Stimulated activated CD4-positive, alpha-beta T cell treated with anti-CD3 and anti-CD28 coated beads, Interleukin-12 subunit alpha, Interleukin-12 subunit beta, amount 100 ng/mL, for 24 hours (primary cell): Measurements from ENCODE around the gene HHAT.

ENCODE experiments used
- DNase-seq, 2 experiments: peaks; one replicate each; pipeline ENCODE4 v3.0.0-alpha.2; 2020; ENCODE audit warnings: low read depth in 2 of 2

Gene HHAT

DNA sequence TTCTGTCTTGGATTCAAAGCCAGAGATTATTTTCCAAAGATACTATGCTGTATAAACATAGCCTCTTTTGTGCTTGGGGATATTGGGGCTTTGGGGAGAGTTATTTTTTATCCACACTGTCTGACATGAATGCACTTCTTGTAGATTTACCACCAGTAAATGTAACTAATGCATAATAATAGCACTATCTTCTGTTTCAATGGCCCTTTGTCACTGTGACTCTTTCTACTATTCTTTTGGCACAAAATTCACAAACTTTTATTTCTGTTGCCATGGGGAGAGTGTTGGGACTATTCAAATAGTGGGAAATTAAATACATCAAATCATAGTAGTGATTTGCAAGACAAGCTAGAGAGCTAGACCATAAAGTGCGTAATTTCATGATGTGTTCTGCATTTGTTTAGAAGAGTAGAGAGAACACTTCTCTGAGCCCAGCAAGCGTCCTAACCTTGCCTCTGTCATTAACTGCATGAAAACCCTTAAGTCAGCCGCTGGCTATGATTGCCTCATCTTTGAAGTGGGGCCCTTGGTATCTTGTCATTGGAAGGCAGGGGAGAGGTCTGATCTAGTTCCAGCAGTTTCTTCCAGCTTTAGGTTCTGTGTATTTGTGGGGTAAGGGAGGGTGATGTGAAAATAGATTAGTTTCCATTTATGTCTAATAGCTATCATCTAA lies 154.4 kb downstream of the HHAT start:
- DNase-seq: no peak

DNA sequence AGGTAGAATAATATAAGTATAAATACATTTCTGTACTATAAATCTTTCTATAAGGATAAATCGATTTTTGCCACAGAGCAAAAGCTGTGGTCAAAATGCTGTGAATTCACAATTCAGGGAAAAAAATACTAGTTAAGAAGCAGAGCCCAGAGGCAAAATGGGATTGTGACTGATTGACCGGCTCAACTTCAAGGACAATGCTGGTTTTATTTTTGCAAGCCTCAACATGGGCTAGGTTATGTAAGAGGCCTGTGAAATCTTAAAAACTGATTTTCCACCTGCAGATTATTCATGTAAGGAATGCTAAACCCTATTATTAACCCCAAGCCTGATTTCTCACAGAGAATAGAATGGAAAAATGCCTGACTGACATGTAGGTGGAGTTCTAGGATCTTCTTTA lies 155.1 kb downstream of the HHAT start:
- DNase-seq: no peak

DNA sequence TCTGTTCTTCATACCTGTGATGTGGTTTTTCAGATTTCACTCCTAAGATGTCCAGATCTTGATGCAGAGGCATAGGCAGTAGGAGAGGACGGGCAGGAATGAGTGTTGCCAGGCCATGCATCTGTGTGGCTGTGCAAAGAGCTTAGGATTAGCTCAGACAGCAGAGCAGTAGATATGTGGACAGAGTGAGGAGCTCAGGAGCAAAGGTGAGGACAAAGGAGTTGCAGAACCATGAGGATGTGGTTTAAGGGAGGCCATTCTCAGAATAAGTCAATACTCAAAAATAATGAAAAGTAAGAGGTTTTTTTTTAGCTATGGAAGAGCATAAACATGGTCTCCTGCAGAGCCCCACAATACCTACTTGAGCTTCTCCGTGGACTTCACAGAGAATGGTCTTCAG lies 158.3 kb downstream of the HHAT start:
- no peak for DNase-seq

DNA sequence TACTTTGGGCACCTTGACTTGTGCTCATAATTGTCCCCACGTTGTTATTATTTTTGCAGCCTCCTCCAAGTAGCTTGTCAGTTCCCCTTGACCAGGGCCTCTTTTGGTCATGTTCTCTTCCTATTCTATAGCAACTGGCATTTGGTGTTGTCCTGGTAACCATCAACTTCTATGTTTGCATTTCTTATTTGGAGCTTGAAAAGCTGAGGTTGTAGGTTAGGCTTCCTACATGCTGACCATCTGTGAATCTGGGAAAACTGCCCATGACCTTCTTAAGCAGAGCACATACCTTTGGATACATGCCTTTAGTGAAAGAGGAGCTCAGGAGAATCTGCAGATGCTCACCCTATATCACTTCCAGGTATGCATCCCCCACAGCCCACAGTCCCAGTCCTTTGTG lies 160.8 kb downstream of the HHAT start:
- DNase-seq: no peak

DNA sequence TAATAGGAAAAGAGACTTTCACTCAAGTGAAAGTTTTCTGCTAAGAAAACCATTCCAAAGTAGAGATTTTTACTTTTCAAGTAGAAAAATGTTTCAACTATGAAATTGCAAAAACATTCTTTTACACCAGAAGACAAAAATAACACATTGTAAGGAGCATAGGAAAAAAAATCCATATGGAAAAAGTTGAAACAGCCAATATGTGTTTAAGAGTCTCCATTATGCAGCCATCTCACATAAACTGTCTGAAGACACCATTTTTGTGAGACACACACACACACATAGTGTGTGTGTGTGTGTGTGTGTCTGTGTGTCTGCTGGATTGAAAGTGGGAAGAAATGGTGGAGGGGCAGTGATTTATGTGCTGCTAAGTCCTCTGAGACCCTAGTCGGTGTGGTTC lies 162.1 kb downstream of the HHAT start:
- no peak for DNase-seq

DNA sequence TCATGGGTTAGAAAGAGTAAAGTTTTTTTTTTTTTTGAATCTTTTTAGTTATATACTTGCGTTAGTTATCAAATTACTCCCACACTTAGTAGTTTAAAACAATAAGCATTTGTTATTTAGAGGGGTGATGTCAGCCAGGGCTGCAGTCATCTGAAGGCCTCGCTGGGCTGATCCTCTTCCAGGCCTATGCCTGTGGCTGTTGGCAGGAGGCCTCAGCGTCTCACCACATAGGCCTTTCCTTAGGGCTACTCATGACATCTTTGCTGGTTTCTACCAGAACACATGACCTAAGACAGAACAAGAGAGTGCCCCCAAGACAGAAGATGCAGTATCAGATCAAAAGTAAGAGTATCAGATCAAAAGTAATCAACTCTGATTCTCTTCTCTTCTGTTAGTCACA lies 167.4 kb downstream of the HHAT start:
- DNase-seq: no peak

DNA sequence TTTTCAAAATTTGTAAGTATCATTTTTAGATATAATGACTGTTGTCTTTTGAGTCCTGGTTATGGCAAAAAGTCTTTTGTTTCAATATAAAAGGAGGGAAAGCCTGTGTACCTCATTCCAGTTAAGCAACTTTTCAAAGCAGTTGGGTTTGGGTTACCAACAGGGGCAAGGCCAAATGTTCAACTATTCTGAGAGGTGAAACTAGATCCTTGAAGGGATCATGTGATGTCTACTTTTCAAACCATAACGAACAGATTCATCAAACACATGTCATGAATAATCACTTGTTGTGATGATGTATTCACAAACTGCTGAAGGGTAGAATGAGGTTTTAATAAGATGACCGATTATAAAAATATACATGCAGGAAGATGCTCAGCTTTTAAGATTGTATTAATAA lies 171.3 kb downstream of the HHAT start:
- no peak for DNase-seq

DNA sequence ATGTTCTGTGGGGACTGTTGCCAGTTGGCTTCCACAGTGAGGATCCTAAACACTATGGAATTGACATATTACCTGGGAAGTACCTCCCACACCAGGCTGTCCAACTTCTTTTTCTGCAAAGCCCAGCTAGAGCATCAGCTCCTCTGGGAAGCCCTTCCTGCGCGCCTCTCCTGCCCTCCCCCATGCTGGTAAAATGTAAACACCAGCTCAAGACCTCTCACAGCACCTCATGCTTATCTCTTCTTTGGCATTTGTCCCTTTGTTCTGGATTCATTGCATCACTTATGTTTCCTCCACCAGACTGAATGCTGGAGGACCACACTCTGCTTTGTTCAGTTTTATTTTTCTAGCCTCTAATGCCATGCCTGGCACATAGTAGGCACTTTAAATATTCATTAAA lies 172.1 kb downstream of the HHAT start:
- no peak for DNase-seq

DNA sequence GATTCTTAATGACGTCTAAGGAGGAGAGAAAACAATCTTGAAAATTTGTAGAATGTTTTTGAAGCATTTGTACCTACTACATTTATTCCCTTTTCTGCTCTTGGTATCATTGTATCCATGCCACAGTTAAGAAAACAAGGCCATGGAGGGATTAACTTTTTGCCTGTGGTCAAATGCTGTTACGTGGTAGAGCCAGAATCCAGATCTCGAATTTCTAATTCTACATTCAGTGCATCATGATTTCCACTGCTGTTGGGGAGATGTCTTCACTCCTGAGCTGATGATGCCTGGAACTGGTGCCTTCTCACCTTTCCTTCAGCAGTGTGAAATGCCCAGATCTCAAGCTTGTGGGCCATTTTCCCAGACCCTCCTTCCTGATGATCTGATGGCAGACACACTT lies 175.6 kb downstream of the HHAT start:
- DNase-seq: no peak

DNA sequence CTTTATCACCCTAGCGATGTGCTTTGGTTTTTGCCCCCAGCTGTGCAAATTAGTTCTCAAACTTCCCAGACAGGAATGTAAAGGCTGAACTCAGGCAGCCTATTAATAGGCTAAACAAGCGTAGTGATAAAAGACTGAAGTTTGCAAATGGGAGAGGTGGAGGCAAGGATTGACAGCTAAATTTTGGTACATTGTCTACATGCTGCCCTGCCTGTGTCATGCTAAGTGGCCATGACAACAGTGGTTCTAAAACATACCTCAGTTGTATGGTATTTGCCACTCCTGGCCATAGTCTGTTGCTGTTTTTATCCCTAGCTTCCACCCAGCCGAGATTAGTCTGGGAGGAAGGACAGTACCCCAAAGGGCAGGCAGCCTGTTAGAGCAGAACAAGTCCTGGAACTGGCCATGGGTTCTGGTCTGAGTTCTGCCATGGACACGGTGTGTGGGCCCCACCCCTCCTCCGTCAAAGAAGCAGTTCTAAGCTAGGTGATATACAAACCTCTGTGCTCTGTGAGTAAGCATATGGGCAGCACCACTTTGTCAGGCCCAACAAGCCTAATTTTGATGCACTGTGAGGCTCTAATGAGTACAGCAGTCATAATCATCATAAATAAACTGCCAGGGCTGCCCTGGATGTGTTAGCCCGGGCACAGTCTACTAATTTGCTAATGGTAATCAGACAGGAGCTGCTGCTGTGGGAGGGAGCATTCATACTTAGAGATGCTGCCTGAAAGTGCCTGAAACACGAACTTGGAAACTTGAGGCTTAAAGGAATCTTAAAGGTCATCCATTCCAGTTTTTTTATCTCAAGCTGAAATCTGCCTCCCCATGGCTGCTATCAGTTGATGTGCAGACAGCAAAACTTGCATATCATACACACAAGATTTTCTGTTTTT lies 177.1 kb downstream of the HHAT start:
- no peak for DNase-seq

DNA sequence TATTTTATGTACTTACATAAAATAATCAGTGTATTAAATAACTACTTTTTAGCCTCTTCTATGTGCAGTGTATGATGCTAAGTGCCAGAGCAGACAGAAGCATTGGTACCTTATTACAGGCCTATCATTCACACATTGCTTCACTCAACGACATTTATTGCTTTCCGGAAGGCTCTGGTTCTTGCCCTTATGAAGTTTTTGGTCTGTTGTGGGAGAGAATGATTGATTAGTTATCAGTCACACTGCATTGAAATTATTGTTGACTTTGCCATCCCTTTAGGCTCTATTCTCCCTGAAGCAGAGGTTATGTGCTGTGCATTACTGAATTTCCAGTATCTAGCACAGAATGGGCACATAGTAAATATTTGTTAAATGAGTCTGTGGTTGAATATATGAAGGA lies 178.0 kb downstream of the HHAT start:
- DNase-seq: no peak

DNA sequence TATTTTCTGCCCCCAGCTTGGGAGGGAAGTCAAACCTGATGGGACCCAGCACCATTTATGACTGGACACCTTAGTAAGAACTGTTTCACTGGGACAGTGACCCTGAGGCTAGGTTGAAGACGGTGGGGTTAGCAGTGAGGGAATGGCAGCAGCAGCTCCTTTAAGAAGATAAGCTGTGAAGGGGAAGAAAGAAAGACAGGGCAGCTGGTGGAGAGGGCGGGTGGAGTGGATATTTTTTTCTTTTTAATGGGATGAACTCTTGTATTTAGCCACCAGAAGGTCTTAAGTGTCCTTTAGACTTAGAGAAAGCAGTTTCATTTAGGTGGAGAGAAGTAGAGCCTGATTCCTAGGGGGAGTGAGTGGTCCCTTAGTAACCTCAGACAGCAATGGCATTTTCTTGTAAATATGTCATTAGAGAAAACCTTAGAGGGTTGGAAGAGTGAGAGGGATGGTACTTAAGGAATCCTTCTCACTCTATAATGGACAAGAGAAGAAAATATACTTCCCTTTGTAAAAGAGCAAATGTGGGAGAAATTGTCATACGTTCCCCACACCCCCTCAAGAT lies 187.5 kb downstream of the HHAT start:
- no peak for DNase-seq

DNA sequence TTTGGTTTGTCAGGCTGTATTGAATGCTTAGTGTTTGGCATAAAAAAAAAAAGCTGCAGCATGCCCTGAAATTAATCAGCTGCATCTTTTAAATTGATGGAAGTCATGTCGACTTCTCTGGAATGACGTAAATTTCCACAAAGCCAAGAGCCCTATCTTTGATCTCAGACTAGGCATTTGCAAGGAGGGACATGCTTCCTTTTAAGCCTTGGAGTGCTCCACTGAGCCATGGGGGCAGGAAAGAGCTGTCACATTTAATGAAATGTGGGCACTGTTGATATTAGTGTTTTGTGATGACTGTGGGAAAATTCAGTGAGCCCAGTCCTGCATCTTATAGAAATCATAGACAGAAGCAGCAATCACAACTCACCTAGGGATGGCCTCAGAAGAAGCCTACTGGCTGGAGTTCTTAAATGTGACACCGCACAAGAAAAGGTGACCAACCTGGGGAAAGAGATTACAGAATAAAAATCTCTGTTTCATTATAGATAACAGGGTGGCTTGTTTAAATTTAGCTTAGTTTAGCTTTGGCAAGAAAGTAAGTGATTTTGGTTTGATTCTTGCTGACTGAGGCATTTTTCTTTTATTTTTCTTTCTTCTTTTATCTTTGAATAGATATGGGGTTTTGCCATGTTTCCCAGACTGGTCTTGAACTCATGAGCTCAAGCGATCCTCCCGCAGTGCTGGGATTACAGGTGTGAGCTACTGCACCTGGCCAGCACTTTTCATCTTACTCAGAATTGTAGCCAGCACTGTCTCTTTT lies 188.2 kb downstream of the HHAT start:
- DNase-seq: no peak

DNA sequence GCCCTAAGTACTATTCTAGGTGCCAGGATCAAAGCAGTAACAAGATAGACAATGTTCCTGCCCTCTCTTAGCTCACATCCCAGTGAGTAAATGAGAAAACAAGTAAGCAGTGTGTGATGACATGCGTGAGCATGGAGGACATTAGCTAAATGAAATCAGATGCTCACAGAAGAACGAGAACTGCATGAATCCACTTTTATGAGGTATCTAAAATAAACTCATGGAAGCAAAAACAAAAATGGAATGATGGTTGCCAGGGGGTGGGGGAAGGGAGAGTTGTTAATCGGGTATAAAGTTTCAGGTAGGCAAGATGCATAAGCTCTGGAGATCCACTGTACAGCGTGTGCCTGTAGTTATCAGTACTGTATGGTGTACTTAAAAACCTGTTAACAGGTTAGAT lies 195.1 kb downstream of the HHAT start:
- no peak for DNase-seq

DNA sequence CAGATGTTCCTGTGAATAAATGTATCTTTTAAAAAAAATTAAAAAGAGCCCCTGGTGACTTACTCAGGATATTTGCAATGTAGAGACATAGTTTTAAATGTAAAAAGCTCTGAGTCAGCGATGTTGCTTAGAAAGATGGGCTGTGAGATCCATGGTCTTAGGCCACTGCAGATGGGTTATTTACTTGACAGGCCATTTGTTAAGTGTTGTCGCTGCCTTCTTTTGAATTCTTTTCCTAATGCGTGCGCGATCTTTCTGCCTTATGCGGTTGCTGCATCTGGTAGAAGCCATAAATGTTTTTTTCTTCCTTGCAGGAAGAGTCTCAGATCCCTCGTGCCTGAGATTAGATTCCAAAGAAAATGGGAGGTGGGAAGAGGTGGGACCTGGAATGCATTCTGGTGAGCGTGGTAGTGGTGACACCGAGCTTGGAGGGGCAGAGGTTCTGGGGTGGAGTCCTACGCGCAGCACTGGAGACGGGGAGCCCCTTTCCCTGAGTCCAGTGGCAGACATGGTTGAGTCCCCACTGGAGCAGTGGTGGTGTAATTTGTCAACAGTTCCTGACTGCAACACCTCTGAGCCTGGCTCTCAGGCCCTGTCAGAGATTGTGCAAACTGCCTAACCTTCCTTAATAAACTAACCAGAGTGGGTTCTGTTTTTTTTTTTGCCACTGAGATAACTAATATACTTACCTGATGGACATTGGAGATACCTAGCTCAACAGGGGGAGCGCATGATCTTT lies 197.2 kb downstream of the HHAT start:
- no peak for DNase-seq

DNA sequence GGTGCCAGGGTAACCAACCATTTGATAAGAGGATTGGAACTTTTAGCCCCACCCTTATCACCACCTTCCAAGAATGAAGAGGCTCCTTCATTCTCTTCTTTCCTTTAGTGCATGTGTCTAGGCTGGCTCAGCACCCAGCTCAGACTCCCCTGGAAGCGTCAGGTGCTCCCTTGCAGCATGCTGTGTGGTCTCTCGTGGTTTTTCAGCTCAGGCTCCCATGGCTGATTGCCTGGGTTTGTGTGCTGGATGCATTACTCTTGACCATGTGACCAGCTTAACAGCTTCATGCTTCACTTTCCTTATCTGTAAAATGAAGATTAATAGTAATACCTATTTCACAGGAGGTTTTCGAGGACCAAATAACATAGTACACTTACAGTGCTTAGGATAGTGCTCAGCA lies 198.4 kb downstream of the HHAT start:
- DNase-seq: no peak

DNA sequence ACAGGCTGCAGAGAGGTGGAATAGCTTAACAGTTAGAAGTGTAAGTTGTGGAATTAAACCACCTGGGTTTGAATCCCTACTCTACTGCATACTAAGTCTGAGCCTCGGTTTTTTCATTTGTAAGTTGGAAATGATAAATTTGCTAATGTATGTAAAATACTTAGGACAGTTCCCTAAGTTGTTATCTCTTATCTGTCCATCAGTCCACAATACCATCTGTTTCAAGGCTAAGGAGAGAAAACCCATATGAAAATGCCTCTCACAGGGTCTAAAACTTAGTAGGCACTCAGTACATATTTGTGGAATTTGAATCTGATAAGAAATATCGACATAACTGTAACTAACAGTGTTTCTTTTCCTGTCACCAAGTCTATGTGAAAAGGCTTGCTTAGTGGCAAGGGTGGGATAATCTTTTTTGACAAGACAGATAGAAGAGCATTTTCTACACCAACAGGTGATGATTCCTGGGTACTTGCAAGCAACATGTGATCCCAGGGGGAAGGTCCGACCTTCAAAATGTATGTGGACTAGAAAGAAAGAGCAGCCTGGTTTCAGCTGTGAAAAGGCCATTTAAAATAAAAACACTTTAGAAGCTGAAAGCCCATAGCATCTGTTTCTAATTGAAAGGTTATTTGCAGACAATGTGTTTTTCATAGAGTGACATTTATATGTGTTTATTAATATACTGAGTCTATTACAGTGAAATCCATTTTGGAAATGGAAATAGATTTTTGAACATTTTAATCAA lies 202.9 kb downstream of the HHAT start:
- DNase-seq: no peak

DNA sequence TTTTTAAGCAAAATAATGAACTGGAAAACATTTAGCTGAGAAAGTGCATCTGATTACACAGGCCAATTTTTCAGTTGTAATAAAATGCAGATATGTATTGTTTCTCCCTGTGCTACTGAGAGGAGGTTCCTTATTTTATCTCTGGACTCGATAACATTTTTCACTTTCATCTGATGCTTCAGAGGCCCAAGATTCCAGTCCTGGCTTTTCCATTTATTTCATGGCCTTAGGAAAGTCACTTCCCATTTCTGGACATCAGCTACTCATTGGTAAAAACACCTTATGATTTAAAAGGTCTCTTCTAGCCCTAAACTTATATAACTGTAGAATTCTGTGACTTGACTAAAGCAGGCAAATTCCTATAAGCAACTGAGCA lies 203.5 kb downstream of the HHAT start:
- DNase-seq: no peak

DNA sequence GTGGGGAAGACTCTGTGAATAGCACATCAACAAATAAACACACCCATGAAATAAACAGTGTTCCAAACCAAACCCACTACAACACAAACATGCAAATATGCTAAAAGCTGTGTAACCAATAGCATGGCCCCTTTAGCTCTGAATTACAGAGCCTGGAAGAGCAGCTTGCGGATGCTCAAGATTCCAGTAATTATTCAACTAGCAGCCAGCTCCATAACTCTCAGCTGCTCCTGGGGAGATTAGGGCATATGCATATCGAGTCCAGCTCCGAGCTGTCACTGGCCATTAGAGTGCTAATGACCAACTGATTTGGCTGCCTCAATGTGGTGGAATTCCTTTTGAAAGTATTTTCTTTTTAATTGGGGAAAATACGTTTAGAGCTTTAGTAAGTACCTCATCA lies 207.1 kb downstream of the HHAT start:
- DNase-seq: no peak

DNA sequence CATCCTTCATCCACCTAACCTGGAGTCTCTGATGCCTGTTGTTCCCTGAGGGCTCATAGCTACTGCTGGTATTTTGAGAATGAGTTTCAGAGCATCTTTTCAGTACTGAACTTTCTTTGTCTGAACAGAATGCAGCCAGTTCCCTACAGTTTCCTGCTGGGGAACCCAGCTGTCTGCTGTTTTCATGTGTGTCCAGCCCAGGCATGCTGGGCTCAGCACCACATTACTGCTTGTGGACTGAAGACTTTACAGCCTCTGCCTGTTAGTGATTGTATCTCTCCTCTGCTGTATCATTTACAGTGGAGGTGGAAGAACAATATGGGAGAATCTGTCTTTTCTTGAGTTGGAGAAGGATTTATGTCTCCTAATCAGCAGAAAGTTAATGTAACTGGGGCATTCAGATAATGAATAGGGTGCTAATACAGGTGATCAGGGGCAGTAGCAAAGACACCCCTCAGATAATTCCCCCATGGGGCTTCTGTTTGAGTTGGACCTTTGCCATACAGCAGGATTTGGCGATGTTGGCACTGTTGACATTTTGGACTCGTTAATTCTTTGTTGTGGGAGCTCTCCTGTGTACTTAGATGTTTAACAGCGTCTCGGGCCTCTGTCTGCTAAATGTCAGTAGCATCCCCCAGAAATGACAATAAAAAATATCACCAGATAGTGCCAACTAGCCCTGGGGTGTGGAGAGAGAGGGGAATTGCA lies 207.7 kb downstream of the HHAT start:
- DNase-seq: no peak
